Activated T-cell treated with anti-CD3 and anti-CD28 coated beads, Interleukin-2, amount 50 U/mL, for 48 hours (primary cell): Measurements from ENCODE around the gene BPIFA2.
"Not testable (repeated sequence)": the region's sequence is repeated elsewhere in the genome, so short reads cannot be mapped to it uniquely, and the experiment has no call there.

Experiments used
- DNase-seq, 2 experiments: peaks; one replicate each; pipeline ENCODE4 v3.0.0-alpha.2; 2020

The BPIFA2 gene

DNA sequence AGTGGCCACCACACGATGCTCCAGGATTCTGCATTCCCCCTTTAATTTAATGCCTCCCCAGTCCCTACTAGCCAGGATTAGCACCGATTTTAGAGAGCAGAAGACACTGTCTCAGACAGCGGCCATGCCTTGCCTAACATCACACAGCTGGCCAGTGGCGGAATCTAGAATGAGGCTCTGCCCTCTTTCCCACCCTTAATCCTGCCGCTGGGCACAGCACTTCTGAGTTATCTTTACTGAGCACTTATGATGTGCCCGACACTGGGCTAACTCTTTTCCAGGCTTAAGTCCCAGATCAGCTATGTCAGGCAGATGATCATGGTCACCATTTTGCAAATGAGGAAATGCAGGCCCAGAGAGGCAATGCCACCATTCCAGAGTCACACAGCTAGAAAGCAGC lies 5.6 kb upstream of the BPIFA2 start:
- no peak for DNase-seq

DNA sequence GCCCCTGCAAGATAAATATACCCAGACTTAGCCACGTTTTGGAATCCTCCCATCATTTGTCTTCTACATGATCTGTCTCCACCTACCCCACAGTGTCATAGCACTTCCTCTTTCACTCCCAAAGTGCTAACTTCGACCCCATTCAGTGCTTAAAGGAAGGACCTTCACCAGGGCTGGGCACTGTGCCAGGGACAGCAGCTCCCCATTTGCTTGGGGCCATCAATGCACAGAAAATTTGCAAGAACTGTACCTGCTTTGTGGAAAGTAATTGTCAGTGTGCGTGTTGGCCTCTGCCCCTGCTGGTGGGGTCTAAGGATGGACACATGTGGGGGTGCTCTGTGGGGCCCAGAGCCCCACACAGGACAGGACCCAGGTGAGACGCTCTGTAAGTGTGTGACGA lies 5.2 kb upstream of the BPIFA2 start:
- no peak for DNase-seq

DNA sequence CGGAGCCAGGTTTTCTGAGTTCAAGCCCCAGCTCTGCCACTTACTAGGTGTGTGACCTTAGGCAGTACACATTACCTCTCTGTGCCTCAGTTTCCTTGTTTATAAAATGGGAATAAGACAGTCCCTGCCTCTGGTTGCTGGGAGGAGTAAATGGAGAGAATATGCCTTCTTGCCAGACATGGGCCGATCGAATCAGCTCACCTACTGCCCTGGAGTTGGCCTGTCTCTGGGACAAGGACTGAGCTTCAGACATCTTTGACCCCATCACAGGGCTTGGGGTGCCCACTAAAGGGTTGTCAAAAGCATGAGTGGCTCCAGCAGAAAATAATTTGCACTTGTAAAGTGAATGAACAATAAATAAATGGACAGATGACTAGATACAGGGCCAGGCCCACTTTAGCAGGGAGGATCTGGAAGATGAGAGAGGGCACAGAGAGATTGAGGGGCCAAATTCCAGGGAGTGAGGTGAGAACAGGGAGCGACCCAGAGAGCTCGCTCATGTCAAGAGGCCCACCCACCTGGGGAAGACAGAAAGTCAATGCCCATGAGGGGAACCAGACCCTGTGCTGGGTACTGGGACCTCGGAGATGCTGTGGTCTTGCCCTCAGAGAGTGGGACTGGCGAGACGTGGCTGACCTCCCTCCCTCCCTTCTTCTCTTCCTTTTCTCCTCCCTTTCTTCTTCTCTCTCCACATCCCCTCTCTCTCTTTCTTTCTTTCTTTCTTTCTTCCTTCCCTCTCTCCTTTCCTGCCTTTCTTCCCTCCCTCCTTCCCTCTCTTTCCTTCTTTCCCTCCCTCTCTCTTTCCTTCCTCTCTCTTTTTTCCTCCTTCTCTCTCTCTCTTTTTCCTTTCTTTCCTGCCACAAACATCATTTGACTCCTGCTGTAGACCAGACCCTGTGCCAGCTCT lies 3.9 kb upstream of the BPIFA2 start:
- DNase-seq = no peak

DNA sequence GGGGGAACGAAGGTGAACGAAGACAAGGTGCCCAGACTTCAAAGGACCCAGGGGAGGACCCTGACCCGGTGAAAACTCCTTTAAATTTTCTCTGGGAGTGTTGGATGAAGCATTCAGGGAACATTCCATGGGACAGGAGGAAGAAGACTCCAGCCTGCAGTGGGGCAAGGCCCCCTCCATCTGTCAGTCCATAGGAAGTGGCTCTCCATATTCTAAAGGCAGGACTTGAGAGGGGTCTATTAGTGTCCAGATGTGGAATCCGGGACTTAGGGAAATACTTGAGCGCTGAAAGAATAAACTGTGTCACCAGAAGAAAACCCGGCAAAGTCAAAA lies 3.2 kb upstream of the BPIFA2 start:
- DNase-seq = no peak

DNA sequence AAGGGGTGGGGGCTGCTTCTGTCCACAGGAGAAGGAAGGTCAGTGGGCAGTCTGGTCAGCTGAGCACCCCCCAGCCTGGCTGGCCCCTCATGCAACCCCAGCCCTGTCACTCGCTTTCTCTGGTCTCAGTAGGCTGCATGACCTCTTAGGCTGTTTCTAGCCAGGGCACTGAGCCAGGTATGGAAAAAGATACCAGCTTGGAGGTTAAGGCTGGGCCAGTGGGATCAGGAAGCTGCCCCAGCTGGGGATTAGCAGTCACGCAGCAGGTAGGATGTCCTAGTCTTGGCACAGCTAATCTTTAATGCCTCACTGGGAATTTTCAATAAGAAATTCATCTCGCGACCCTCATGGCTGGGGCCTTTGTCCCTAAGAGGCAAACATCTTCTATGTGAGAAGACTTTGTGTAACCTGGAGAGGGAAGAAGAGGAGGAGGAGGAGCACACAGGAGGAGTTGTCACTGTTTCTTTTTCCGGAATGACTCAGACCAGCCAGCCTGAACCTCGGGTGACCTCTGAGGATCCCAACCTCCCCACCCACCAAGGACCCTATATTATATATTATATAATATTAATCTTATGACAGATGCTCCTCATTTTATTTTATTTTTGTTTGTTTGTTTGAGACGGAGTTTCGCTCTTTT lies 2.4 kb upstream of the BPIFA2 start:
- no peak for DNase-seq

DNA sequence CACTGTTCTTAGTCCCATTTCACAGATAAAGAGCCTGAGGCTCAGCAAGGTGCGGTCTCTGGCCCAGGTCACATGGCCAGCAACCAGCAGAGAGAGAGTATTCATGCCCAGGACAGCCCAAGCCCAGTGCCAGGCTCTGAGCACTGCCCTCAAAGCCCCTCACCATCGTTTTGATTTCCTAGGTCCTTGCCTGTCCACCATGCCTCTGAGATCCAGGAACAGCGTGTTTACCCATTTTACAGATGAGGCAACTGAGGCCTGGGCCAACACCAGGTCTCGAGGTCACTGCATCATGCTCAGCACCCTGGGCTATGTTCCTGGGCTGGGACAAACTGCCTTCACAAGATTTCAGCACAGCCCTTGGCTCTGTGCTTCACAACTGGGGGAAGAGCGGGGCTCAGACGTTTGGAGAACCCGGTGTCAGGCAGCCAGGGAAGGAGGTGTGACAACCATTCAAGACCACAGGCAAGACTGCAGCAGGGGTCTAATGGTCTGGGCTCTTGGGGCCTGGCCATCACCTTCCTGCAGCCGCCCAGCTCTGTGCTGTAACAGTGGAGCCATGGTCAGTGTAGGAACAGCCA lies 1.3 kb upstream of the BPIFA2 start:
- DNase-seq = no peak

DNA sequence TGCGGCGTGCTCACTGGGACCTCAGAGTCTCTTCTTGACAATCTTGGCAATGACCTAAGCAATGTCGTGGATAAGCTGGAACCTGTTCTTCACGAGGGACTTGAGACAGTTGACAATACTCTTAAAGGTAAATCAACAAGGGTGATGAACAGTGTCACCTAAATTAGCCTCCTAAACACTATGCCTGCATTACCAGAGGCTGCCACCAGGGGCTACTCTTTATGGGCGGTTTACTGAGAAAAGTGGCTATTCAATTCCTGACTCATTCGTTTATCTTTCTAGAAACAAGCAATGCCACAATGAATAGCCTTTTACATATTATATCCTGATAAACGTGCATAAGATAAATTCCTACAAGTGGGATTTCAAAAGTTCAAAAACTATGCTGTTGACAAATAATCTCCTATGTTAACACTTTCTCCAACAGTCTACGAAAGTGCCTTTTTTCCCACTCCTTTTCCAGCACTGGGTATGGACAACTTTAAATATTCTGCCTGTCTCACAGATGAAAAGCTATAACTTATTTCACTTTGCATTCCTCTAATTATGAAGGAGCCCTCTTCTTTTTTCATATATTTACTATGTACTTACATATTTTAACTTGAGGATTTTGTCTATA lies 1.3 kb downstream of the BPIFA2 start:
- peak; percentile 61 to 73 for DNase-seq

DNA sequence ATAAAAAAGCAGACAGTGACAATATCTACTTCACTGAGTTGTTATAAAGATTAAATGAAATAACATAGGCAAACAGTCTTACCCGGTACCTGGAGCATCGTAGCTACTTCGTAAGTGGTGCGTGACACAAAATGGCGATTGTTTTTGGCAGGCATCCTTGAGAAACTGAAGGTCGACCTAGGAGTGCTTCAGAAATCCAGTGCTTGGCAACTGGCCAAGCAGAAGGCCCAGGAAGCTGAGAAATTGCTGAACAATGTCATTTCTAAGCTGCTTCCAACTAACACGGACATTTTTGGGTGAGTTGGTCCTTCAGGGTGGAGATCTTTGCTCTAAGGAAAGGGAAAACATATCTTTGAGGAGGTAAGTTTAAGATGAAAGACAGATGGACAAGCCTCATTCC lies 4.8 kb downstream of the BPIFA2 start:
- no peak for DNase-seq

DNA sequence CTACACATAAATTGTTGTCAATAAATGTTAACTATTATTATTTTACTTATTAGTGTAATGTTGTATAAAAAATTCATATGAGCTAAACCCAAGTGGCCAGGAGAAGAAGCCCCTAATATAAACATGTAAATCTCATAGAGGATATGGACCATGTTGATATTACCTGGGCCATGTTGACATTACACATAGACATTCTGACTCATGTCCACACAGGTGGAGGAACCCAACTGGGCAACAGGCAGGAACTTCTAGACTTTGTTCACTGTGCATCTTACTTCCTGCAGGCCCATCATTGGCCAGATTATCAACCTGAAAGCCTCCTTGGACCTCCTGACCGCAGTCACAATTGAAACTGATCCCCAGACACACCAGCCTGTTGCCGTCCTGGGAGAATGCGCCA lies 7.2 kb downstream of the BPIFA2 start:
- DNase-seq = no peak

DNA sequence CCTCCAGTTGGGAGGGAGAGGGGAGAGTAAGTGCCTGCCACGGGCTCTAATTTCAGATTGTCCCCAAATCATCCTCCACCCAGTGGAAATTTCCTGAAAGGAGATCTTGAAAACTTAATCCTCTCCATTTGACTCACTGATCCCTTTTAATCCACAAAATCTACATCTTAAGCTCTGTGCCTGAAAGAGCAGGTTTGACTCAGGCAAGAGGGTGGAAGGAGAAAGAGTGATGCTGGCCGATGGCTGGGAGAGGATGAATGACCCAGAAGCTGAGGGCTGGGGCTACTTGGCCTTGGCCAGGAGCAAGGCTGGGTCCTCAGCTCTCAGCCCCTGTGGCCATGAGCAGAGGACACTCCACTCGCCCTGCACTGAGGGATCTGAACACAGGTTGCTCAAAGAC lies 8.1 kb downstream of the BPIFA2 start:
- DNase-seq = no peak

DNA sequence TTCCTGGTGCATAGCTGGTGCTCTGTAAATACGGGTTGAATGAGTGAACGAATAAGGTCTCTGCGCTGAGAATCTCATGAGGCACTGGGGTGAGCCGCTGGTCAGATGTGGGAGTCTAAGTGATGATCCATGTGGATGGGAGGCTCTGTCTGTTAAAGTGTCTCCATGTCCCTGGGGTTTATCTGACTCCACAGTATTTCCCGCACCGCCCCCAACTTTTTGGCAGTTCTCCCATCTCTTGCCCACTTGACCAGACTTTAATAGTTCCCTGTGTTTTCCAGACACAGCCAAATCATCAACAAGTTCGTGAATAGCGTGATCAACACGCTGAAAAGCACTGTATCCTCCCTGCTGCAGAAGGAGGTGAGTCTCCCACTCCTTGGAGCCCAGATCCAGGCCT lies 9.9 kb downstream of the BPIFA2 start:
- no peak for DNase-seq

DNA sequence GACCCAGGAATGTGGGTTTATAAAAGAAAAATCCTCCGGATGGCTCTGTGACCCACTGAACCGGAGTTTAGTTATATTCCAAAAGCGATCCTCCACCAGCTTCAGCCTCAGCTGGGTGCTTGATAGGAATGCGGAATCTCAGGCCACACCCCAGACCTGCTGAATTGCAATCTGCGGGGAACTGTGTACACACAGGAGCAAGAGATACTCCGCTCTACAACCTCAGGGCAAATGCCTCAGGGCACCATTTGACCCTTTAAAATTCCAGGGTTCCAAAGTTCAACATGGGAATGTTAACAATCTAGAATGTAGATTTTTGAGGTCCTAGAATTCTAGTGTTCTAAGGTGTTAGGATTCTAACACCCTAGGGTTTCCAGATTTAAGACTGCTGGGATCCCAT lies 10.8 kb downstream of the BPIFA2 start:
- no peak for DNase-seq

DNA sequence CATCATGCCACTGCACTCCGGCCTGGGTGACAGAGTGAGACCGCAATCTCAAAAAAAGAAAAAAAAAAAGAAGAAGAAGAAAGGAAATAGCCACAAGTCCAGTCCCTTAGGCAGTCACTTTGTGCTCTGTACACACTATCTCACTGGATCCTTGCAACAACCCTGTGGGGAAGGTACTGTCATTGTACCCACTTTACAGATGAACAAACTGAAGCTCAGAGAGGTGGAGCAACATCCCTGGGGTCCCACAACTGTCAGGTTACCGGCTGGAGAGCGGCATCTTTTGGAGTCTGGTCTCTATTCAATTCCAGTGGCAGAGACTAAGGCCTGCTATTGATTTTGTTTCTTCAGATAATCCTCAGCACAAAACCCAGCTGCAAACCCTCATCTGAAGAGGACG lies 12.2 kb downstream of the BPIFA2 start:
- no peak for DNase-seq

DNA sequence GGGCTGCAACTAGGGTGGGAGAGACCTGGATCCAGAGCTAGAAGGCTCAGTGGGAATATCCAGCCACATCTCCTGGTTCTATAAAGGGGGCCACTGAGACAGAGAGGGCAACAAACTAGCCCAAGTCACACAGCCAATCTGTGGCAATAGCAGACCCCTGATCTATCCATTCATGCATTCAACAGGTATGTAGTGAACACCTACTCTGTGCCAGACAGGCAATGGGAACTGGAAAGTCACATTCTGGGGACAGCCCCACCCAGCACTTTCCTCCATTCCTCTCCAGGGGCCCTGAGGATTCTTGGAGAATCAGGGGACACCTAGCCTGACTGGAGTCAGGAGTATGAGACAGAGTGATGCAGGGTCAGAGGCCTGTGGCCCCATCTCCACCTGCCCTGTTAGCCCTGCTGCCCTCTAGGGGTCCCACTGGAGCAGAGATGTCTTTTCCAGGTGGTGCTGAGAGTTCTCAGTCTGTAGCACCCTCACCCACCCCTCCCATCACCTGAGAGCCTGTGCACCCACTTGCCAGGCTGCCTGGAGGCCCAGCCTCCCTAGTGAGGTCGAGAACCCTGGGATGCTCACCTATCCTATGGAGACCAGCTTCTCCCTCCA lies 13.6 kb downstream of the BPIFA2 start:
- DNase-seq = no peak

DNA sequence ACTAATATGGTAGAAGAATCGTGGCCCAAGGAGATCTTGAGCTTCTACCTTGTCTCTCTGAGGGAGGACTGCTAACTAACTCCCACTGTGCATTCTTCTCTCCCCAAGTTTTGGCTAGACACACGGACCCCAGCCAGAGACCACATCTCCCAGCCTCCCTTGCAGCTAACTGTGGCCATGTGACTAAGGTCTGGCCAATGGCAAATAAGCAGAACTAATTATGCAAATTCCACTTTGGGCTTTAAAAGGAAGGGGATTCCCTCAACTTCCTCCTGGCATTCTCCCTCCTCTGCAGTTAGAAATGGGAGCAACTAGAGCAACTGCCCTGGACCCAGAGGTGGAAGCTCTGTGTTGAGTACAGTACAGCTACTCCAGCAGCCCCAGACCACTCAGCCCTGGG lies 15.4 kb downstream of the BPIFA2 start:
- no peak for DNase-seq

DNA sequence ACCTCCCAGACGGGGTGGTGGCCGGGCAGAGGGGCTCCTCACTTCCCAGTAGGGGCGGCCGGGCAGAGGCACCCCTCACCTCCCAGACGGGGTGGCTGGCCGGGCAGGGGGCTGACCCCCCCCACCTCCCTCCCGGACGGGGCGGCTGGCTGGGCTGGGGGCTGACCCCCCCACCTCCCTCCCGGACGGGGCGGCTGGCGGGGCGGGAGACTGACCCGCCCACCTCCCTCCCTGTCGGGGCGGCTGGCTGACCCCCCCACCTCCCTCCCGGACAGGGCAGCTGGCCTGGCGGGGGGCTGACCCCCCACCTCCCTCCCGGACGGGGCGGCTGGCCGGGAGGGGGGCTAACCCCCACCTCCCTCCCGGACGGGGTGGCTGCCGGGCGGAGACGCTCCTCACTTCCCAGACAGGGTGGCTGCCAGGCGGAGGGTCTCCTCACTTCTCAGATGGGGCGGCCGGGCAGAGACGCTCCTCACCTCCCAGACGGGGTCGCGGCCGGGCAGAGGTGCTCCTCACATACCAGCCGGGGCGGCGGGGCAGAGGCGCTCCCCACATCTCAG lies 17.2 kb downstream of the BPIFA2 start:
- DNase-seq = not testable (repeated sequence)

DNA sequence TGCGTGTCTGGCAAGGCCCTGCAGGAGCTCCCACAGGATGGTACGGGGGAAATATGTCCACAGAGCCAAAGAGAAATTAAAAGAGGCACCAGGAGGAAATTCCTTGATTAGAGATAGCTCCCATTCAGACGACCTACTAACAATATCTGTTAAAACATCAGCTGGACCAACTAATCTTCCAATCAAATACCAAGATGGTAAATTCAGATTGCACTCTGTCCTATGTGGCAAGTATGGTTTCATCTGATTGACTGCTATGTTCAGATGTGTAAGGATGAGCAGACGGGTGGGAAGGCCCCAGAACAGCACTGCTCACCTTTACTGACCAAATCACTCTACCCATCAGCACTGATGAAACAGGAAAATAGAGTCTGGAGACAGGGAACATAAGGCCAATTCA lies 19.5 kb downstream of the BPIFA2 start:
- no peak for DNase-seq

DNA sequence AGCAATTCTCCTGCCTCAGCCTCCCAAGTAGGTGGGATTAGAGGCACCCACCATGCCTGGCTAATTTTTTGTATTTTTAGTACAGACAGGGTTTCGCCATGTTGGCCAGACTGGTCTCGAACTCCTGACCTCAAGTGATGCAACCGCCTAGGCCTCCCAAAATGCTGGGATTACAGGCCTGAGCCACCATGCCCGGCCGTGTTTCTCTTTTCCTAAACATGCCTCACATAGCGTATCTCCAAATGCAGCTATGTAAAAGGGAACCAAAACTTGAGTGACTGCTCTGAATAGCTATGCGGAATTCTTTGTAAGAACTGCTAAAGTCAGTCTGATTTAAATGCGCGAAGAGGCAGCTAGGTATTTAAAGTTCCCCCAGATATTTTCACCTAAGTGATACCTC lies 20.5 kb downstream of the BPIFA2 start:
- DNase-seq = no peak

DNA sequence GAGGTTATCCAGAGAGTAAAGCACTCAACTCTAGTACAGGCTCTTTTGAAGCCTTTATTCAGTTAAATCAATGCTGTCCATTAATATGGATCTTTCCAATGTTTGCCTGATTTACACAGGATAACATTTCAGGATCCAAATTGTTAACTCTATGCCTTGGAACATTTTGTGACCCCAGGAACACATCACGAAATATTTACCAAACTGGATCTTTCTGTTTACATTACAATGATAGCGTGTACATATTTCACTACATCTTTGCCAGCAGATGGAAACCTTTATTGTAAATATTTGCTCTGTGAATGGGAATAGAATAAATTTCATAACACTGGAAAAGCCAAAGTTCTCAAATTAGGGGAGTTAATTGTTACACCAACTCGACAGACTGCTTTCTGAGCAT lies 23.5 kb downstream of the BPIFA2 start:
- DNase-seq = no peak

DNA sequence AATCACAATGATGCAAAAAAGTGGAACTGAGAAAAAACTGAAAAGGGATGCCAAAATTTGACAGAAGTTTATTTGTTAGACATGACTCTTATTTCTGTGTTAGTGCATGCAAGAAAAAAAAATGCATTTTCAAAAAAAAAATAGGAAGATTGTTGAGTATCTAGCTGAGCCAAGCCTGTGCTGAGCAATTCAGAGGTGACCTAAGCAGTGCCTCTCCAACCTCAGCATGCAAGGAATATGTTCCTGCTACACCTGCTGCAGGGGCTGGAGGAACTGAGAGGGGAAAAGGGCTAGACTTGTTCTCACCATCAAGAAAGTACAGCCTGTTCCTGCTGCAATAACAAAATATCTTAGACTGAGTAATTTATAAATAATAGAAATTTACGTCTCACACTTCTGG lies 24.0 kb downstream of the BPIFA2 start:
- no peak for DNase-seq

DNA sequence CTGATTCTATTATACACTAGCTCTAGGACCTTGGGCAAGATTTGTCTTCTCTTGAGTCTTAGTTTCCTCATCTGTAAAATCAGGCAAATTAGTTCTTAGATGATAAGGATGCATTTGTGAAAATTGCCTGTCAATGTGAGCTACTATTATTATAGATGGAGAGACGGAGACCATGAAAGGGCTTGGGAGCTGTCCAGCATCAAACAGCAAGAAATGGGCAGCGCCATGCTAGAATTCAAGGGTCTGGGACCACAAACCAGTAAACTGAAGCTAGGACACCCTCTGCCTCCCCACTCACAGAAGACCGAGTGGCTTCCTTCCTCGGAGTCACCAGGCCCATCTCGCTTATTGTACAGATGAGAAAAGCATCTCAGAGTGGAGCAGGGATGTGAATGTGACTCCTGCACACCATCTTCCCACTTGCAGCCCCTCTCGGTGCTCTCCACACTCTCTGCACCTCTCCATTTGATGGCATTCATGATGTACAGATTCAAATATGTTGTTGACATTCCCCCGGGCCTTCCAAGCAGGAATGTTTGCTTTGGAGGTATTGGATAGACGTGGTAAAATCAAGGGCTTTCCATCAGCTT lies 25.0 kb downstream of the BPIFA2 start:
- DNase-seq = no peak

DNA sequence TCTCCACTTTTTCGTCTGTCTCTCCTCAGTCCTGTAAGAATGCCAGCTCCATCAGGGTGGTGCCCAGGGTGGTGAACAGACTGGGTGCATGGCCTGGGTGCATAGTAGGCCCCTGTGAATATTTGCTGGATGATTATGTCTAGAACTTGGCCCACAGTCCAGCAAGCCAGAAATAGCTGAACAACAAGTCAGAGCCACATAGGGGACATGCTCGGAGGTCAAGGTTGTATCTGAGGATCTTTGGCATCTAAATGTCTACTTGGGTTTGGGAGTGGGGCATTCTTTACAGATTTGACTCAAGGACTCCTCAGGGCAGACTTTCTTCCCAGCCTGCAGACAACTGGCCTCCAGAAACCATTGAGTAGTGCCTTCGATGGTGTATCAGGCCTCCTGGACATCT lies 31.1 kb downstream of the BPIFA2 start:
- DNase-seq = no peak

DNA sequence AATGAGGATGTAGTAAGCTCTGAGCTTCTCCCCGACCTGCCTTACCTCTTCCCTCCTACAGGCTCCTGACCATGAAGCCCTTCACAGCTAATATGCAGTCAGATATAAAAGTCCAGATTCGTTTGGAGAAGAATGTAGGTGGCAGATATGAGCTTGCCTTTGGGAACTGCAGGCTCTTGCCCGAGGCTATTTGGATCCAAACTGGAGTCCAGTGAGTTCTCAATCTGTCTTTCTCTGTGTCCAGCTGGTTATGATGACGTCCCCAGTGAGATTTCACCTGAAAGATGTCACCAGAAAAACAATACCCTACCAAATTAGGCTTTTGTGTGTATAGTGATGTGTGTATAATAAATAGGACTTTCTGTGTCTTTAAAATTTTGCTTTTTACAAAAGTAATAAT lies 34.5 kb downstream of the BPIFA2 start:
- DNase-seq = no peak
